Measurements from ENCODE around the gene SNX13. TPM values are rescaled to one million over a fixed set of nuclear protein-coding genes. Genes with fewer than 3 reads are reported as not detected.

Gene SNX13
- total RNA-seq, 6 experiments from 2014 or later: 29.0 to 33.1 (median 30.3) TPM

GRCh38 chr7:17743316-17743715 is 197.0 kb downstream of the SNX13 start:
- no peaks in the 10 kb centered on the region for H3K36me3 Mint-ChIP-seq (ENCODE audit: low read depth)
- no peak for TF ChIP-seq CTCF (IDR thresholded peaks at IDR 0.05)
- H3K27me3 Mint-ChIP-seq (ENCODE audit: insufficient read depth): peaks cover 6% of the 10 kb centered on the region
- no peak overlapping the region for H3K27ac Mint-ChIP-seq
- no peaks in the 10 kb centered on the region for H3K4me1 Mint-ChIP-seq (ENCODE audit: low read depth)
- no peaks in the 10 kb centered on the region for H3K9me3 Mint-ChIP-seq
- no peak overlapping the region for H3K4me3 Mint-ChIP-seq
- DNase-seq: no peak

DNA sequence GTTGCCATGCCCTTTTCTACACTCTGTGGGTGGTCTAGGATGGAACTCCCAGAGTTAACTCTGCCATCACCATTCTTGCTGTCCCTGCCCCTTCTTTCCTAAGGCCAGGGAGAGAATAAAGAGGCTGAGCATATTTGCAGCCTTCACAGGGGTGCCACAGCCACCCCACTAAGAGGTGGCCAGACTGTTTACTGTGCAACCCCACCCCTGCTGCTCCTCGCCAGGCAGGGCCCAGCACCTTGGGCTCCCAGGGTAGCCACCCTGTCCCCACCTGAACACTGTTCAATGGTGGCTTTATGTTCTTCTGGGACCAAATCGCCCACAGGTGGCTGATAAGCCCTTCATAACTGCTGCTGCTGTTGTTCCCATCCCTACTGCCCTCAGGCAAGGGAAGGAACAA is 198.9 kb downstream of the SNX13 start:
- DNase-seq: no peak
- Mint-ChIP-seq H3K4me1 (ENCODE audit: low read depth) (no peaks in the 10 kb centered on the region), H3K9me3 (no peaks in the 10 kb centered on the region), H3K27ac (no peak overlapping the region), H3K36me3 (ENCODE audit: low read depth) (no peaks in the 10 kb centered on the region), H3K4me3 (no peak overlapping the region), H3K27me3 (ENCODE audit: insufficient read depth) (peaks cover 14% of the 10 kb centered on the region)
- TF ChIP-seq CTCF (IDR thresholded peaks at IDR 0.05): no peak

Other genes starting within 250 kb of the SNX13 start
- not detected for gene PRPS1L1, start 87.4 kb upstream of the SNX13 start, total RNA-seq (2021; fragmentation: NEBNext Ultra II Directional; extraction: Animal tissue kit (Norgen Biotek cat#: 25700))

Data from HFFc6 (cell line).